ENCODE data around the gene DMD. TPM values are rescaled to one million over a fixed set of nuclear protein-coding genes. Genes with fewer than 3 reads are reported as not detected.

Gene DMD
- polyA plus RNA-seq, 1 donor from 2014 or later, result 21.6 TPM

DNA sequence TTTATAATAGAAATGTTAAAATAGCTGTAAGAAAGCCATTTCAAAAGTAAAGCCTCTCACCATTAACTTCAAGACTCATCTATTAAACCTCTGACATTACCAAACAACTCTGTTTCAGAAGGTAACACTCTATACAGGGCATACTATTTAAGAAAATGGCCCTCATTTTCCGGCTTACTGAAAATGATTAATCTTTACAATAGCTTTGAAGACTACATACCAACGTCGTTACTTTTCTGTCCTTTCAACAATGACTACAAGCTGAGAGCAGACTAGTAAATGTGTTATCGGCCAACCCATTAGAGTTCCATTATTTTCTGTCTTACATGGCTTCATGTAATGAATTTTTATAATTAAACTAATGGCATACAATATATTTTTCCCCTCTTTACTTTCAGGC is 1545.9 kb downstream of the DMD start (continued):
- TF ChIP-seq POLR2AphosphoS5 (IDR thresholded peaks at IDR 0.05) (no peak), SMC3 (conservative IDR thresholded peaks at IDR 0.05; ENCODE audit: poor library complexity) (no peak)

DNA sequence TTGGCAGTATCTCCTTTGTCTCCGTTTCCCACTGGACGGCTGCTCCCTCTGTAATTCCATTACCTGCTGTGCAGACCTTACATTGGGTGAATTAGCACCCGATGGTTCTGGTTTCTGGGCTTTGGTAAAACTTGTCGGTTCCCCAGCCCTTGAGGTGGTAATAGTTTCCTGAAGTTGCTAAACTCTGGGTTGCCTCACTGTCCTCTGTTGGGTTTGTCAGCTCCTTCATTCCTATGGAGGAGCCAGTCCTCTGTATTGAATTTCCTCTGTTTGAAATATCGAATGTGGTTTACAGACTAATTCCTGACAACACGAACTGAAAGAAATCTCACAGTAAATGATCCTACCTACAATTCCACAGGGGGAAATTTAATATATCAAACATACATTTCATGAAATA is 1548.2 kb downstream of the DMD start:
- Histone ChIP-seq H4K20me1 (ENCODE audit: insufficient read depth) (no peaks in the 10 kb centered on the region), H3K79me2 (replicated peaks; ENCODE audit: insufficient read depth, low read length) (no peaks in the 10 kb centered on the region), H3K9me2 (ENCODE audit: insufficient read depth, low read length) (no peaks in the 10 kb centered on the region), H3K9me3 (ENCODE audit: low read length) (no peaks in the 10 kb centered on the region), H3K27ac (ENCODE audit: low read length) (no peak overlapping the region), H3K4me3 (ENCODE audit: low read length) (no peak overlapping the region), H3F3A (ENCODE audit: insufficient read depth, low read length, poor library complexity, severe bottlenecking) (no peaks in the 10 kb centered on the region), H3K27me3 (ENCODE audit: insufficient read depth, low read depth, low read length) (no peaks in the 10 kb centered on the region), H3K36me3 (ENCODE audit: insufficient read depth, low read length) (no peaks in the 10 kb centered on the region), H3K9ac (ENCODE audit: low read length) (no peak overlapping the region), H3K4me2 (ENCODE audit: low read length) (no peak overlapping the region), H2AFZ (ENCODE audit: low read depth, low read length) (no peak overlapping the region)
- TF ChIP-seq MXI1 (conservative IDR thresholded peaks at IDR 0.05; ENCODE audit: poor library complexity, severe bottlenecking) (no peak), RAD21 (conservative IDR thresholded peaks at IDR 0.05) (no peak), EZH2 (IDR thresholded peaks at IDR 0.05; ENCODE audit: borderline replicate concordance, insufficient read depth, low read length, poor library complexity, severe bottlenecking) (no peak), TAF1 (IDR thresholded peaks at IDR 0.05; ENCODE audit: low read depth) (no peak), SMC3 (conservative IDR thresholded peaks at IDR 0.05; ENCODE audit: poor library complexity) (no peak), POLR2AphosphoS5 (IDR thresholded peaks at IDR 0.05) (no peak), EP300 (conservative IDR thresholded peaks at IDR 0.05; ENCODE audit: poor library complexity, severe bottlenecking) (no peak)
- TF ChIP-seq, protein P1, sequence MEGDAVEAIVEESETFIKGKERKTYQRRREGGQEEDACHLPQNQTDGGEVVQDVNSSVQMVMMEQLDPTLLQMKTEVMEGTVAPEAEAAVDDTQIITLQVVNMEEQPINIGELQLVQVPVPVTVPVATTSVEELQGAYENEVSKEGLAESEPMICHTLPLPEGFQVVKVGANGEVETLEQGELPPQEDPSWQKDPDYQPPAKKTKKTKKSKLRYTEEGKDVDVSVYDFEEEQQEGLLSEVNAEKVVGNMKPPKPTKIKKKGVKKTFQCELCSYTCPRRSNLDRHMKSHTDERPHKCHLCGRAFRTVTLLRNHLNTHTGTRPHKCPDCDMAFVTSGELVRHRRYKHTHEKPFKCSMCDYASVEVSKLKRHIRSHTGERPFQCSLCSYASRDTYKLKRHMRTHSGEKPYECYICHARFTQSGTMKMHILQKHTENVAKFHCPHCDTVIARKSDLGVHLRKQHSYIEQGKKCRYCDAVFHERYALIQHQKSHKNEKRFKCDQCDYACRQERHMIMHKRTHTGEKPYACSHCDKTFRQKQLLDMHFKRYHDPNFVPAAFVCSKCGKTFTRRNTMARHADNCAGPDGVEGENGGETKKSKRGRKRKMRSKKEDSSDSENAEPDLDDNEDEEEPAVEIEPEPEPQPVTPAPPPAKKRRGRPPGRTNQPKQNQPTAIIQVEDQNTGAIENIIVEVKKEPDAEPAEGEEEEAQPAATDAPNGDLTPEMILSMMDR (IDR thresholded peaks at IDR 0.05; ENCODE audit: poor library complexity, severe bottlenecking), result no peak
- TF ChIP-seq, protein P2, sequence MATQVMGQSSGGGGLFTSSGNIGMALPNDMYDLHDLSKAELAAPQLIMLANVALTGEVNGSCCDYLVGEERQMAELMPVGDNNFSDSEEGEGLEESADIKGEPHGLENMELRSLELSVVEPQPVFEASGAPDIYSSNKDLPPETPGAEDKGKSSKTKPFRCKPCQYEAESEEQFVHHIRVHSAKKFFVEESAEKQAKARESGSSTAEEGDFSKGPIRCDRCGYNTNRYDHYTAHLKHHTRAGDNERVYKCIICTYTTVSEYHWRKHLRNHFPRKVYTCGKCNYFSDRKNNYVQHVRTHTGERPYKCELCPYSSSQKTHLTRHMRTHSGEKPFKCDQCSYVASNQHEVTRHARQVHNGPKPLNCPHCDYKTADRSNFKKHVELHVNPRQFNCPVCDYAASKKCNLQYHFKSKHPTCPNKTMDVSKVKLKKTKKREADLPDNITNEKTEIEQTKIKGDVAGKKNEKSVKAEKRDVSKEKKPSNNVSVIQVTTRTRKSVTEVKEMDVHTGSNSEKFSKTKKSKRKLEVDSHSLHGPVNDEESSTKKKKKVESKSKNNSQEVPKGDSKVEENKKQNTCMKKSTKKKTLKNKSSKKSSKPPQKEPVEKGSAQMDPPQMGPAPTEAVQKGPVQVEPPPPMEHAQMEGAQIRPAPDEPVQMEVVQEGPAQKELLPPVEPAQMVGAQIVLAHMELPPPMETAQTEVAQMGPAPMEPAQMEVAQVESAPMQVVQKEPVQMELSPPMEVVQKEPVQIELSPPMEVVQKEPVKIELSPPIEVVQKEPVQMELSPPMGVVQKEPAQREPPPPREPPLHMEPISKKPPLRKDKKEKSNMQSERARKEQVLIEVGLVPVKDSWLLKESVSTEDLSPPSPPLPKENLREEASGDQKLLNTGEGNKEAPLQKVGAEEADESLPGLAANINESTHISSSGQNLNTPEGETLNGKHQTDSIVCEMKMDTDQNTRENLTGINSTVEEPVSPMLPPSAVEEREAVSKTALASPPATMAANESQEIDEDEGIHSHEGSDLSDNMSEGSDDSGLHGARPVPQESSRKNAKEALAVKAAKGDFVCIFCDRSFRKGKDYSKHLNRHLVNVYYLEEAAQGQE (IDR thresholded peaks at IDR 0.05; ENCODE audit: borderline replicate concordance), result no peak

DNA sequence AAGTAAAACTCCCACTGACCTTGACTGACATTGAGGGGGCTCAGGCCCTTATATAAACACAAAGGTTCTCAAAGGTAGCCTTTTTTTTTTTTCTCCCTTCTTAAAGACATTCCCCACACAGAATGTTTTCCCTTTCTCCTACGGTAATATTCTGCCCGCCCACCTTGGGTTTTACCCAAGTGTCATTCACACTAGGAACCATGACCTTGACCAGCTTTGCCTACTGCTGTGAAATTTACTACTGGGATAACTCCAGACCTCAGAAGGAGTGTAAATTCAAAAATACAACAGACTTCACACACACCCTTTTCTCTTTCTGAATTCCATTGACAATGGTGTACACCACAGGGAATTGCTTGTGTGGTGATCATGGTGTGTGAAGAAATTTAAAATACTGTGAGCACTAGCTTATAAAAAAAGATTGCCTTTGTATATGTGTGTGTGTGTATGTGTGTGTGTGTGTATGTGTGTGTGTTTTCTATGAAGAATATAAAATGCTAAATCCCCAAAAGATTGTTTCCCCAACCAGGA is 1550.0 kb downstream of the DMD start:
- H3K9me3 ChIP-seq (ENCODE audit: low read length), result no peaks in the 10 kb centered on the region
- no peaks in the 10 kb centered on the region for H3F3A ChIP-seq (ENCODE audit: insufficient read depth, low read length, poor library complexity, severe bottlenecking)
- H3K27ac ChIP-seq (ENCODE audit: low read length), result no peak overlapping the region
- no peaks in the 10 kb centered on the region for H4K20me1 ChIP-seq (ENCODE audit: insufficient read depth)
- H3K4me2 ChIP-seq (ENCODE audit: low read length), result no peak overlapping the region
- no peaks in the 10 kb centered on the region for H3K36me3 ChIP-seq (ENCODE audit: insufficient read depth, low read length)
- no peaks in the 10 kb centered on the region for H3K27me3 ChIP-seq (ENCODE audit: insufficient read depth, low read depth, low read length)
- no peaks in the 10 kb centered on the region for H3K79me2 ChIP-seq (replicated peaks; ENCODE audit: insufficient read depth, low read length)
- TF ChIP-seq EP300 (conservative IDR thresholded peaks at IDR 0.05; ENCODE audit: poor library complexity, severe bottlenecking) (no peak), POLR2AphosphoS5 (IDR thresholded peaks at IDR 0.05) (no peak), EZH2 (IDR thresholded peaks at IDR 0.05; ENCODE audit: borderline replicate concordance, insufficient read depth, low read length, poor library complexity, severe bottlenecking) (no peak), RAD21 (conservative IDR thresholded peaks at IDR 0.05) (no peak), TAF1 (IDR thresholded peaks at IDR 0.05; ENCODE audit: low read depth) (no peak), SMC3 (conservative IDR thresholded peaks at IDR 0.05; ENCODE audit: poor library complexity) (no peak), MXI1 (conservative IDR thresholded peaks at IDR 0.05; ENCODE audit: poor library complexity, severe bottlenecking) (no peak)
- TF ChIP-seq, protein P2 (IDR thresholded peaks at IDR 0.05; ENCODE audit: borderline replicate concordance), result no peak
- TF ChIP-seq, protein P1 (IDR thresholded peaks at IDR 0.05; ENCODE audit: poor library complexity, severe bottlenecking), result no peak
- H3K4me3 ChIP-seq (ENCODE audit: low read length), result no peak overlapping the region
- no peak overlapping the region for H3K9ac ChIP-seq (ENCODE audit: low read length)
- no peak overlapping the region for H2AFZ ChIP-seq (ENCODE audit: low read depth, low read length)
- H3K9me2 ChIP-seq (ENCODE audit: insufficient read depth, low read length), result no peaks in the 10 kb centered on the region
